Stimulated activated CD4-positive, alpha-beta T cell treated with anti-CD3 and anti-CD28 coated beads, Interleukin-1b, Interleukin-23, amount 100 ng/mL, for 24 hours (primary cell): ENCODE measurements around the gene SERPINH1.

Experiments used
- DNase-seq, 4 experiments: peaks; one replicate each; pipeline ENCODE4 v3.0.0-alpha.2; 2020; ENCODE audit warnings: low read depth in 4 of 4, low spot score in 1 of 4

The SERPINH1 gene

DNA sequence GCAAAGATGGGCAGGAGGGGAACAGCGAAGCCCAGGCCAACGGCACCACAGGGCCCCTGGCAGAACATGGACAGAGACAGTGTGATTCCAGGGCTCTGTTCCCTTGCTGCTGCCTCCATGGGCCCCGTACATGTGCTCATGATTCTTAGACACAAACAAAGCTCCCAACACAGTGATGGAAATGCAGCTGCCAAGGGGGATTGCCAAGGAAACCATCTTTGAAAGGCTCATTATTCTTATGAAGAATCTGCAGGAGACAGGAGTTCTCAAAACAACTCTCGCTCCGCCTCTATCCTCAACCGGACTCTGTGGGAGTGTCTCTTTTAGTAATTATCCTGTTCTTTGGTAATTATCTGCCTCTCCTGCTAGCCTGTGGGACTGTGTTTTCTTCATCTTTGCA is 32.2 kb downstream of the SERPINH1 start:
- no peak for DNase-seq

DNA sequence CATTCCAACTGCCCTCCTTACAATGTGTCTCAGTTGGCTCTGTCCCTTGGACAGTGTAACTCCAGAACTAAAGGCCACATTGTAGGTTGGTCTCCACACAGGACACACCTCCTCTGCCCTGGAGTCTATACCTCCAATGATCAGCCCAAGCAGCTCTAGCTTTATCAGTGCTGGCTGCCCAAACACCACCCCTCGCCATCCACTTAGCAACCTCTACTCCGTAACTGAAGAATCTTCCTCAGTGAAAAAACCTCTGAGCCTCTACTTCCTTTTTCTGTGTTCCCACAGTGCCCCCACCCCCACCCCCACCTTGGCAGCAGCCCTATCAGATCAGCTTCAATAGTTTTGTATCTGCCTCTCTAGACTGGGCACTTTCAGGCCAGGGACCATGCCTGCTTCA is 33.4 kb downstream of the SERPINH1 start:
- no peak for DNase-seq

DNA sequence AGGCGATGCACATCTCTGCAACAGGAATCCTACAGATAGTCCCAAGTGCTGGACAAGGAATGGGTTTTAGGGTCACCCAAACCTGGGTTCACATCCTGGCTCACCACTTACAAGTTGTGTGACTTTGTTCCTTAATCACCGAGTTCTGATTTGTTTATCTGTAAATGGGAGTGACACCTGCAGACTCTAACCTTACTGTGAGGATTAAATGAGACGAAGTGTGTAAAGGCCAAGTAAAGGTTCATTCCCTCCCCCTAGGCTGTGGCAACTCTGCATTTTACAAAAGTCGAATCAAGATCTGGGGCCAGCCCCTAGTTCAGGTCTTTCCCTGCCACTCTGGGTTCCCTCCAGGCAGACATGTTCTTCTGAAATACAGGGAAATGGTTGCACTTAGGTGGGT is 34.9 kb downstream of the SERPINH1 start:
- DNase-seq = no peak

- DNase-seq = no peak
These were observed 35.6 kb downstream of the SERPINH1 start for GRCh38 chr11:75597636-75598035.

GRCh38 chr11:75598264-75598663 is 36.2 kb downstream of the SERPINH1 start:
- no peak for DNase-seq

DNA sequence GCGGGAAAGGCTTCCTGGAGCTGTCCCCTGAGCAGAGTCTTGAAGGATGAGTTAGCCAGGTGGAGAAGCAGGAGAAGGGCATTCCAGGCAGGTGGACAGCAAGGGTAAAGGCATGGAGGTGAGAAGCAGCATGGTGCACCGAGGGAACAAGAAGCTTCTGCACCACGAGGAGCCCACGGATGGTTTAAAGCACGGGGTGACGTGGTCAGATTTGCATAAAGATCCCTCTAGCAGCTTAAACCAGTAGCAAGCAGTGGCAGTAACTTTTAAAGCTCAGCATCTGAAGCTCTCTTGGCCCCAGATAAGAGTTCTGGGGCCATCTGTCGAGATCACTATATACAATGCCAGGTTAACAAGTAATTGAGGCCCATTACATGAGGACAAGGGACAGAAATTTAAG is 36.8 kb downstream of the SERPINH1 start:
- DNase-seq = no peak

GRCh38 chr11:75600356-75600755 is 38.3 kb downstream of the SERPINH1 start:
- no peak for DNase-seq

DNA sequence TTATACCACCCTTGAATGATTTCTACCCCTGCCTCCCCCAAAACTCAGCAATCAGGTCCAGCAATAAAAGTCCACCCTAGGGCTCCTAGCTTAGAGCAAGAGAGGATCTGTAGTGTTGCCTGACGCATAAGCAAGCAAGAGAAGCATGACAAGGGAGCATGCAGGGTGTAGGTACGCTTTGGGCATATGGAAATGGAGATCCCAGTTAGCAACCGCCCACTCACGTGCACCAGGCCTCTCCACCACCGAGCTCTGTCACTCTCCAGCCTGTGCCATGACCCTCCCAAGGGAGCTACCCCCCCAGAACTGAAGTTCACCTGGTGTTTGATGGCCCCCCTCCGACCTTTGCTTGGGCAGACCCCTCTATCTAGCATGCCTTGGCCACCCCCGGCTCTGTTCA is 39.4 kb downstream of the SERPINH1 start:
- no peak for DNase-seq

DNA sequence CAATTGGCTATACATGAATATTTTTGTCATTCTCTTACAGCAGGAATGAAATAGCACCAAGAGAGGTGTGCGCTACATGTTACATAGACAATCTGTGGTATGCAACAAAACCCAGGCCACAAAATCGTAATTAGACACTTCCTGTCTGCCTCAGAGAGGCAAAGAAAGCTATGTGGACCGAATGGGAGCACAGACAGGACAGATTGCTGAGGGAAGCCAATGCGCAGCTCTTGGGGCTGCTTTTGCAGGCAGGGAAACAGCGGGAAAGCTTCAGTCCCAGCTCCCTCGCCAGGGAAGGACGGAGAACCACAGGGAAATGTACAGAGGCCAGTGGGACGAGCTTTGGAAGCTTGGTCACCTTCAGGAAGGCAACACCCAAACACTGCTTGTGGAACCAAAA is 40.9 kb downstream of the SERPINH1 start:
- DNase-seq = no peak

GRCh38 chr11:75603791-75604736 is 42.0 kb downstream of the SERPINH1 start:
- no peak for DNase-seq

- DNase-seq = no peak
These were observed 44.0 kb downstream of the SERPINH1 start for GRCh38 chr11:75606099-75606498.

GRCh38 chr11:75611823-75612222 is 49.8 kb downstream of the SERPINH1 start:
- no peak for DNase-seq

DNA sequence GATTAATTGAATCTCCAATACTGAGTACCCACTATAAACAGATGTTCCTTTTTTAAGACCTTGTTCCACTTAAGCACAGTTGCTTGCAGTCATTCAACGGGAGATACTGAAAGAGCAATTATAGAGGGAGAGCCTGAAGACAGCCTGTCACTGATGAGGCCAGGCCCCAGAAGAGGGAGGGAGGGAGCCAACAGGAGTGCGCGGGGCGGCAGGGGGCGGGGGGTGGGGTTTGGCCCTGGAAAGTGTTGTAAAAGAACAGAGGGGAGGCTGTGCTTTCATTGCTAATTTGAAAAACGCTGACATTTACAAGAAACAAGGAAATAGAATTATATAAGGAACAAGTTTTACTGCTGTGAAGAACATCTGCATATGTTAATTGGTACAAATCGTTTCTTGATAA is 53.7 kb downstream of the SERPINH1 start:
- DNase-seq = no peak

GRCh38 chr11:75616281-75616680 is 54.2 kb downstream of the SERPINH1 start:
- DNase-seq = no peak
